IPS-15b (cell line): ENCODE data around the gene RPS6KL1.

Source experiments
- H3K27me3 ChIP-seq: one replicate; pipeline ENCODE4 v1.6.1; 2013; ENCODE audit warnings: low read length; ENCODE audit not compliant: control insufficient read depth, insufficient read depth
- H3K36me3 ChIP-seq: one replicate; pipeline ENCODE4 v1.6.1; 2013; ENCODE audit warnings: low read length; ENCODE audit not compliant: control insufficient read depth, insufficient read depth
- H3K4me1 ChIP-seq: one replicate; pipeline ENCODE4 v1.6.1; 2013; ENCODE audit warnings: mild to moderate bottlenecking, low read length; ENCODE audit not compliant: control insufficient read depth, insufficient read depth
- H3K4me3 ChIP-seq: one replicate; pipeline ENCODE4 v1.5.1; 2013; ENCODE audit warnings: low read depth, low read length
- H3K9ac ChIP-seq: one replicate; pipeline ENCODE4 v1.6.1; 2013; ENCODE audit warnings: low read depth, mild to moderate bottlenecking, low read length
- H3K9me3 ChIP-seq: one replicate; pipeline ENCODE4 v1.6.1; 2013; ENCODE audit warnings: mild to moderate bottlenecking, low read length; ENCODE audit not compliant: control insufficient read depth, insufficient read depth

The RPS6KL1 gene, protein sequence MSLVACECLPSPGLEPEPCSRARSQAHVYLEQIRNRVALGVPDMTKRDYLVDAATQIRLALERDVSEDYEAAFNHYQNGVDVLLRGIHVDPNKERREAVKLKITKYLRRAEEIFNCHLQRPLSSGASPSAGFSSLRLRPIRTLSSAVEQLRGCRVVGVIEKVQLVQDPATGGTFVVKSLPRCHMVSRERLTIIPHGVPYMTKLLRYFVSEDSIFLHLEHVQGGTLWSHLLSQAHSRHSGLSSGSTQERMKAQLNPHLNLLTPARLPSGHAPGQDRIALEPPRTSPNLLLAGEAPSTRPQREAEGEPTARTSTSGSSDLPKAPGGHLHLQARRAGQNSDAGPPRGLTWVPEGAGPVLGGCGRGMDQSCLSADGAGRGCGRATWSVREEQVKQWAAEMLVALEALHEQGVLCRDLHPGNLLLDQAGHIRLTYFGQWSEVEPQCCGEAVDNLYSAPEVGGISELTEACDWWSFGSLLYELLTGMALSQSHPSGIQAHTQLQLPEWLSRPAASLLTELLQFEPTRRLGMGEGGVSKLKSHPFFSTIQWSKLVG

DNA sequence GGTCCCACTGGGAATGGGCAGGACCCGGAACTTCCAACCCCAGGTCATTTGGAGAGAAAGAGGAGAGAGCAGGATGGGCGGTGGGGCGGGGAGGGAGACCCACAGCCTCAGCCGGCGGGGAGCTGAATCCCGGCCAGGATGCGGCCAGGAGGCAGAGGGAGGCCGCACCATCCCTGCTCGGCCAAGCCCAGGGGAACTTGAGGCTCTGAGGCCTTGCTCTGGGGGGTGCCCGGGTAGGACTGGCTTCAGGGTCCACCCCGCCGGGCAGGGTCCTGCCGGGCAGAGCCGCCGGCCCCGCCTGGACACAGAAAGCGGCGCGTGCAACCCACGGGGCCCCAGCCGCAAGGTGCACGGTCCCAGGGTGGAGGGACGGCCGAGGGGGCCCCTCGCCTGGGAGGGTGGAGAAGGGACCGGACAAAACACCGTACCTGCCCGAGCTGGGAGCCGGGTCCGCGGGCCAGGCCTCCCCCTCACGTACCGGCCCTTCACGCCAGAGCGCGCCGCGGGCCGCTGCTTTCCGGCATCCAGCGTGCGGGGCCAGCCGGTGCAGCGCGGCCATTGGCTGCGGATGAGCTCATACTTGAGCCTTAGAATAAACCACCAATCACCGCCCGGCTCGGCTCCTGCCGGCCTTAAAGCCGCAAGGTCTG is at the start of gene RPS6KL1:
Gene RPS6KL1 (minus strand): TSS at position 509 of the 650 bp plus-strand sequence. CDS start 1,719 bp downstream, outside the sequence.
- peak within 1 kb of the TSS; percentile 67 for H3K4me3 ChIP-seq
- no peaks in the 10 kb centered on the region for H3K4me1 ChIP-seq
- no peaks in the 10 kb centered on the region for H3K9me3 ChIP-seq
- no peaks in the 10 kb centered on the region for H3K27me3 ChIP-seq
- H3K36me3 ChIP-seq, result peaks cover 8% of the 10 kb centered on the region
- peak within 1 kb of the TSS; percentile 70 for H3K9ac ChIP-seq

DNA sequence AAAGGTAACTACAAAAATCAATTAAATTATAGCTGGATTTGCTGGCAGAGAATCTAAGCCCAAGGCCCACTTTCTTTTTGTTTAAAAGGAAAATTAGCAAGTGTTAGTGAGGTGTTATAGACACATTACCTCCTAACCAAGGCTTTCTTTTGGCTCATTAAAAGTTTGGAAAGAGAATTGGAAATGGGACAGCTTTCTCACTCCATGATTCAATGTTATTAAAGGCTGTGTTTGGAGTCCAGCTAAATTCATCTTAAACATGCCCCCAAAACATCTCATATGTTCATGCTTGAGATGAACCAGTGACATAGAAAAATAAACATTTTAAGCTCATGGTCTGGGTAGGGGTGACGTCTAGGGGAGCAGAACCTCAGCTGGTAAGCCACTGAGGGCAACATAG is 45.8 kb upstream of the RPS6KL1 start:
- Histone ChIP-seq H3K27me3 (no peaks in the 10 kb centered on the region), H3K4me1 (no peaks in the 10 kb centered on the region), H3K9ac (no peak overlapping the region), H3K9me3 (no peaks in the 10 kb centered on the region), H3K36me3 (no peaks in the 10 kb centered on the region), H3K4me3 (no peak overlapping the region)

DNA sequence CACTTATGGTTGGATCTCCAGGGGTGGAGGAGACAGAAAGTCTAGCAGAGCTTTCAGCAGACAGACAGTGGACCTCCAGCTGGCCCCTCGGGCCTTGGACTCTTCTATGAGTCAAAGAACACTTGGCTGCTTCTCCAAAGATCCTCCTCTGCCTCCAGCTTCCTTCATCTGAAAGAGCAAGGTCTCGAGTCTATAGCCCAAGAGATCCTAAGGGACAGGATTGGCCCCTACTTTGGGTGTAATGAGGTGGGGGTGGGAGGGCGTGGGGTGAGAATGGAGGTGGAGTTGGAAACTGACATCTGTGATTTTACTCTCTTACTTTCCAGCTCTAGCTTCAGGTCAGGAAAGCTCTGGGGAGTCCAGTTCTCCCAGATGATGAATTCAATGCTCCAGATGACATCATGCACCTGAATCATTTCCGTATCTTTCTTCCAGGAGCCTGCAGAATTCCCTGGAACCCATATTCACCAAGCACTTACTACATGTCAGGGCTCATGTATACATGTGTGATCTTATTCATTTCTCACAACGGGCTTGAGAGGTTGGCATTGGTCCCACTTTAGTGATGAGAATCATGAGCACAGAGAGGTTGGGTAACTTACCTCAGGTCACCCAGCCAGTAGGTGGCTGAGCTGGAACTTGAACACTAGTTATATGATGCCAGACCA is 42.6 kb upstream of the RPS6KL1 start:
- H3K27me3 ChIP-seq, result no peaks in the 10 kb centered on the region
- H3K4me3 ChIP-seq, result no peak overlapping the region
- H3K9me3 ChIP-seq, result no peaks in the 10 kb centered on the region
- peaks cover 2% of the 10 kb centered on the region for H3K4me1 ChIP-seq
- no peaks in the 10 kb centered on the region for H3K36me3 ChIP-seq
- no peak overlapping the region for H3K9ac ChIP-seq

DNA sequence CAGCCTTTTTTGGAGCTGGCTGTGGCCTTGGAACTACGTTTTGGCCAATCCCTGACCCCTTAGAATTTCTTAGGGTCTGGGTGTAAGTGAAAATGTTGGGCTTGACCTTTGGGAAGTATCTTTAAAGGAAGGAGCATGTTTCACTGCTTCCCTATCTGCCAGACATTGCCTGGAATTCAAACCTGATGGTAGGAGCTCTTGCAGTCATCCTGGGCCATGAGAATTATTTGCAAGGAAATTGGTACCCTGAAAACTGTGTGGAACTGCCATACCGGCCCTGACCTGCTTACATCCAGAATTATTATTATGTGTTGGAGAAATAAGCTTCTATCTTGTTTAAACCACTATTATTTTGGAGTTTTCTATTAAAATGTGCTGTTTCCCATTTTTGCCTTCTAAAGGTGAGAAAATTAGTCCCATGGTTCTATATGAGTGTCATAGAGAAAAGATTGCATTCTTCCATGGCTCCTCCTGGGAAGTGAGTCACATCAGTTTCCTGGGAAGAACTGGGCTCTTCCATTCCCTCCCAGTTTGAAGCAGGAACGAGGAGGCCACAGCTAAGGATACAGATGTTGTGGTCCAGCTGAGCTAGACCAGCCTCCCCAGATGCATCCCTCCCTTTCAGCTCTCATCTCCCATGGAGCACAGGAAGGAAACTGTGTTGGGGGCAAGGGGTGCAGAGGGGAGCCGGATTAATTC is 41.9 kb upstream of the RPS6KL1 start:
- Histone ChIP-seq H3K27me3 (no peaks in the 10 kb centered on the region), H3K9me3 (no peaks in the 10 kb centered on the region), H3K9ac (no peak overlapping the region), H3K4me1 (peaks cover 2% of the 10 kb centered on the region), H3K36me3 (no peaks in the 10 kb centered on the region), H3K4me3 (no peak overlapping the region)

DNA sequence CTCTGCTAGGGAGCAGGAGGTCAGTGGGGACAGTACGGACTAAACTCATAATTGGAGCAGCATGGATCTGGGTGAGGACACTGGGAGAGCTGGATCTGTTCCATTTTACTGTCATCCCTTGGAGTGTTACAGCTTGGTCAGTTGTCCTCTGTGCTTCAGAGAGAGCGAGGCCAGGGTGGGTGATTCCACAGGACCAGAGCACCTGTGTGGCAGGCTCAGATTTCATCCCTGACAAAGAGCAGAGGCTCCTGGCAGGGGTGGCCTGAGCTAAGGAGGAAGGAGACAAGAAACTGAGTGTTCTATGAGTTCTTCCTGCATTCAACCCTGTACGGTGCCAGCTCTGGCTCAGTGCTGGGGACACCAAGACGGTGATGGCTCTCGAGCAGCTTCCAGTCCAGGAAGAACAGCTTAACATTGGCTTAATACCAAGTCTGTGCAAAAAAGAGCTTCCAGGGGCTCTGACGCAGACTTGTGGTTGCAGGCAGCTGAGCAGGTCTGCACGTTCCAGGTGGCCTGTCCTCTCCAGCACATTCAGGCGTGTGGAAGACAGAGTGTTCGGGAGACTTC is 40.7 kb upstream of the RPS6KL1 start:
- H3K36me3 ChIP-seq, result no peaks in the 10 kb centered on the region
- no peak overlapping the region for H3K9ac ChIP-seq
- H3K9me3 ChIP-seq, result no peaks in the 10 kb centered on the region
- no peak overlapping the region for H3K4me3 ChIP-seq
- peaks cover 2% of the 10 kb centered on the region for H3K4me1 ChIP-seq
- no peaks in the 10 kb centered on the region for H3K27me3 ChIP-seq

DNA sequence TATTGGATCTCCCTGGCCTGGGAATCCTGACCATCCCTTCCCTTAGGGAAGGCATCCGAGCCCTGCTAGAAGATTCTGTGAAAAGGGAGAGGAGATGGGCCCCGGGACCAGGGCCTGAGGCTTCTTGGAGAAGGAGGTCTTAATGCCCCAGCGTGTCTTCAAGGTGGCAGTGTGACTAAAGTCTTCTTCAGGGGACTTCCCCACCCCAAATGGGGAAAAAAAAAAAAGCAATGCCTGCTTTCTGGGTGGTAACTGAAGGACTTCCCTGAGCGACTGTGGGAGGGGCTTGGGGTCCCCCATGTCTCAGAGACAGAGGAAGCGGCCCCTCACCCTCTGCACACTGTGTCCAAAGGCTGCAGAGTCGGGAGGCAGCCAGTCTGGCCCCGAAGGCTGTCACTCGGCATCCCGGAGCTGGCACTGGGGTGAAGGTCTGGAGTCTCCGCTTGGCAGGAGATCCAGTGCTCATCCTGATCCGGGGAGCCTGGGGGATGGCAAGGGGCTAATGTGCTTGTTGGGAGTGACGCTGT is 40.2 kb upstream of the RPS6KL1 start:
- H3K27me3 ChIP-seq, result no peaks in the 10 kb centered on the region
- H3K36me3 ChIP-seq, result no peaks in the 10 kb centered on the region
- H3K9ac ChIP-seq, result no peak overlapping the region

DNA sequence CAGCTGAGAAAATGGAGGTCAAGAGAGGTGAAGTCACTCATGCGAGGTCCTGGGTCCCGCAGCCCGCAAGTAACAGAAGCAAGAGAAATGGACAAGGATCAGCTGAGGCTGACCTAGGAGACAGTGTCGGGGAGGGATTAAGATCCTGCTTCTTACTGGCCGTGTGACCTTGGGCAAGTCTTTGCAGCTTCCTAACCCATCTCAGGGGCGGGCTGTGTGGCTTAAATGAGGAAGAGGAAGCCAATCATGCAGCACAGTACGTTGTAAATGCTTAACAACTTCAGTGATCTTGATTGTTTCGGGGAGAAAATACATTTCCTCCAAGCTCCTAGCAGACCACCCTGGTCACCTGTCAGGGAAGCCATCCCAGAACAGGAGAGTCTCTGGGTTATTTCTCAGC is 39.4 kb upstream of the RPS6KL1 start:
- H3K4me1 ChIP-seq, result peaks cover 2% of the 10 kb centered on the region
- no peak overlapping the region for H3K4me3 ChIP-seq
- H3K9ac ChIP-seq, result no peak overlapping the region
- no peaks in the 10 kb centered on the region for H3K27me3 ChIP-seq
- H3K9me3 ChIP-seq, result no peaks in the 10 kb centered on the region
- no peaks in the 10 kb centered on the region for H3K36me3 ChIP-seq

More for the DNA sequence above, 40.2 kb upstream of the RPS6KL1 start:
- H3K4me1 ChIP-seq, result peaks cover 2% of the 10 kb centered on the region
- no peaks in the 10 kb centered on the region for H3K9me3 ChIP-seq
- H3K4me3 ChIP-seq, result no peak overlapping the region

DNA sequence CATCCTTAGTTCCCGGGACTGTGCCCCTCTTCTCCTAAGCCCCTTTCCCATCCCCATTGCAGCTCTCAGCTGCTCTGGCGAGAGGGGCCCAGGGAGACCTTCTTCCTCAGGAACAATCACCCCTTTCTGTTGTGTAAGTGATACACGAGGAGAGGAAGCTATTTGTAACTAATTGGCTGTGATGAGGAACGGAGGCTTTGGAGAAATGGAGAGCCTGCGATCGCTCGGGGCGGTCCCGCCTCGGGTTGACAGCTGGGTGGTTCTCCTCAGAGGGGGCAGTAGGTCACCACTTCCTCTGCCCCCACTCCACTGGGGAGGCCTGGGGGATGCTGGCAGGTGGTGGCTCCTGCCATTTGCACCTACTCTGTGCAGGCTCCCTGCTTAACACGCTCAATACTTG is 39.0 kb upstream of the RPS6KL1 start:
- H3K4me1 ChIP-seq, result peaks cover 2% of the 10 kb centered on the region
- no peaks in the 10 kb centered on the region for H3K9me3 ChIP-seq
- H3K36me3 ChIP-seq, result no peaks in the 10 kb centered on the region
- H3K9ac ChIP-seq, result no peak overlapping the region
- no peaks in the 10 kb centered on the region for H3K27me3 ChIP-seq
- H3K4me3 ChIP-seq, result no peak overlapping the region

DNA sequence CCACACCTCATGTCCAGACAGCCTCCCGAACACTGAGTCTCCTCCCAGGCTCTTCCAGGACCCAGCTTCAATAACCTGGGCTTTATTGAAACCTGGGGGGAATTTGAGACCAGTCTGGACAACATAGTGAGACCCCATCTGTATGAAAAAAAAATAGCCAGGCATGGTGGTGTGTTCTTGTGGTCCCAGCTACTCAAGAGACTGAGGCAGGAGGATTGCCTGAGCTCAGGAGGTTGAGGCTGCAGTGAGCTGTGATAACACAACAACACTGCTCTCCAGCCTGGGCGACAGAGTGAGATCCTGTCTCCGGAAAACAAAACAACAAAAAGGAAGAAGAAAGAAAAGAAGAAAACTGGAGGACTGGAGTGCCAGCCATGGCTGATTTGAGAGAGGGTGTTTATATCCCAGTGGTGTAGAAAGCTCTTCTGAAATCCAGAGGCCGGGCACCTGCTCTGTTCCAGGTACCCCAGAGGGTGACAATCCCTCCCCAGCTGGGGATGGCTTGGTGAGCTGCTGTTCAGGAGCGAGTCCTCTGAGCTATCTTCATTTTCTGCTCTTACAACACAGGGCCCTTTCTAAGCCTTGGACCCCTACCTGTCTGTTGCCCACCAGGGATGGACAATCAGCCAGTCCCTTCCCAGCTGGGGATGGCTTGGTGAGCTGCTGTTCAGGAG is 38.3 kb upstream of the RPS6KL1 start:
- H3K9ac ChIP-seq, result no peak overlapping the region
- H3K9me3 ChIP-seq, result no peaks in the 10 kb centered on the region
- no peaks in the 10 kb centered on the region for H3K36me3 ChIP-seq
- H3K27me3 ChIP-seq, result peaks cover 2% of the 10 kb centered on the region
- no peak overlapping the region for H3K4me3 ChIP-seq
- peaks cover 2% of the 10 kb centered on the region for H3K4me1 ChIP-seq

DNA sequence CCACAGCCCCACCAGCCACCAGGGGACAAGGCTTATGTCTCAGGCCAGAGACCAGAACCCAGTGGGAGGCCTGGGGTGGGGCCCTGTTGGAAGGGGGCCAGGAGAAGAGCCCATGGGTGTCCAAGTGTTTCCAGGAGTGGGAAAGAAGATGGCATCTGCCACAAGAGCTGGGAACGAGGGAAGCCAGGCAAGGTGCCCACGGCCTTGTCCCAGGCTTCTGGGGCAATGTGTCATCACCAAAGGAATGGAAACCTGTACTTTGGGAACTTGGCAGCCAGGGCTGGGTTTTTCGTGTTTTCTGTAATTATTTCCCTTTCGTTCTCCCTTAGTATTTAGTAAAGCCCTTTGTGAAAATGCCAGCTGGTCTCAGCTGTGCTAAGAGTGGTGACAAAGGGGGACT is 37.7 kb upstream of the RPS6KL1 start:
- H3K9ac ChIP-seq, result no peak overlapping the region
- H3K27me3 ChIP-seq, result peaks cover 9% of the 10 kb centered on the region
- peaks cover 6% of the 10 kb centered on the region for H3K4me1 ChIP-seq
- H3K36me3 ChIP-seq, result no peaks in the 10 kb centered on the region
- no peak overlapping the region for H3K4me3 ChIP-seq
- no peaks in the 10 kb centered on the region for H3K9me3 ChIP-seq
